ENCODE data around the gene TTYH2.

Gene TTYH2

DNA sequence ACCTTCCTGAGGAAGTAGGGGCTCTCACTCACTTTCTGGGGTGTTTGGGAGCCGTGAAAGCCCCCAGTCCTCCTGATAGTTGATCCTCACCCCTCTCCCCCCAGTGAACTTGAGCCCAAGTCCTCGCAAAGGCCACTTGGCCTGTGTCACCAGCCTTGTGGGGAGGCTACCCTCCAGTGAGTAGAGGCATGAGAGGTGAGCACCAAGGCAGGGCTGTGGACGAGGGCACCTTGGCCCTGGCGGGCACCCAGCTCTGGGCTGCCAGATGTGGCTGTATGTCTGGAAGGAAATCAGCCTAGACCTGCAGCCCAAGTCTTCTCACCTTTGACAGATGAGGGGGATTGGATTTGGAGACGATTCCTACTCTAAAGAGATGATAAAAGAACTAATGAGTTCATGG is 3.1 kb downstream of the TTYH2 start:
- no peak for DNase-seq

DNA sequence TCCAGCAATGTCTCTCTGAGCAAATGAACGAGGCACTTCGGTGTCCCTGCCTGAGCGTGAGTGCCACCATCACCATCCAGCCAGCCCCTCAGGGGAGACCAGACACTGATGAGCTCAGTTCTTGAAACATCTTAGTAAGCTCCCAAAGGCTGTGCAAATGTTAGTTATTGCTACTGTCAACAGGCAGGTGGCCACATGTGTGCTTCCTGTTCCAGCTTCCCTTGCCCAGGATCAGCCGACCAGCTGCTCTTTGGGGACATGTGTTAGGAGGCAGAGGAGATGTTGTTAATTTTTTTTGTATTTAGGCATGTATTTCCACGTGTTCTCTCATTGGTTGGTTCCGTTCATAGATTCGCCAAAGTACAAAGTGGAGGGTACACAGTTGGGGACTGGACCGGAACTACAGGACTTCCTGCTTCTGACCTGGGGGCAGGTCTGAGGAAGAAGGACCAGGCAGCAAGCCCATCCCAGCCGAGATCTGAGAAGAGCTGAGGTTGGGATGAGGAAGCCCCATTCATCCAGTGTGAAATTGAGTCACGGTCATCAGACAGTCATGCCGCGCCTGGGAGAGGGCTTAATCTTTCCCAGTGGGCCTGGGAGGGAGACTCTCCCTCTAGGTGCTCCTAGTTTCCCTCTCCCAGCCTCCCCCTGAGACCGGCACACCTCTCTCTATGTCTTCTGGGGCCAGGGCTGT is 3.8 kb downstream of the TTYH2 start:
- no peak for DNase-seq

DNA sequence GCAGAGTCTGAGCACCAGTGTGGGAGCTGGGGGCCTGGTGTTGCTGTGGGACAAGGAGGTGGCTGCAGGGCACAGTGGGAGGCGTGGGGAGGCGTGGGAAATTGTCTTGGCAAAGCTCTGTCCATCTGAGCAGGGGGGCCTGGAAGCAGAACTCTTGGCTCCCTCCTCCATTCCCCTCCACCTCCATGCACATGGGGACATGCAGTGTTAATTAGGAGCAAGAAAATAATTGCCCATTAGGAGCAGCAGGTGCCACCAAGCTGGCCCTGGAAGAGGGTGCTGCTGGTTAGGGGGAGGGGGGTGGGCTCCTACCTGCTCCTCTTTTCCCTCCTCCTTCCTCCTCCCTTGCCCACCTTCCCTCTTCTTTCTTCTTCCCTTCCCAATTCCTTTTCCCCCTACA is 4.5 kb downstream of the TTYH2 start:
- DNase-seq: no peak

DNA sequence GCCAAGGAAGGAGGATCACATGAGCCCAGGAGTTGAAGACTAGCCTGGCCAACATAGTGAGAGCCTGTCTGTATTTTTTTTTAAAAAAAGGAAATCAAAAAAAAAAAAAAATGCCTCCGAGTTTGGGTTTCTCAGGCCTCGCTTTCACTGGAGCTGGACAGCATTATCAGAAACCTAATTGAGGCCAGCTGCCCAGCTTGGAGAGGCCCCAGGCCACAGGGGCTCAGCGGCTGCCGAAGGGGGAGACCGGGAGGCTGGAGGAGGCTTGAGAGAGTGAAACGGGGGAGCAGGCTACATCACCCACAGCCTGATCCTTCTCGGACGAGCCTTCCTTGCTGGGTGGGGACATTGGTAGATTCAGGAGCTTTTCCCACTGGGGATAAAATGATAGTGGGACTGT is 5.1 kb downstream of the TTYH2 start:
- no peak for DNase-seq

DNA sequence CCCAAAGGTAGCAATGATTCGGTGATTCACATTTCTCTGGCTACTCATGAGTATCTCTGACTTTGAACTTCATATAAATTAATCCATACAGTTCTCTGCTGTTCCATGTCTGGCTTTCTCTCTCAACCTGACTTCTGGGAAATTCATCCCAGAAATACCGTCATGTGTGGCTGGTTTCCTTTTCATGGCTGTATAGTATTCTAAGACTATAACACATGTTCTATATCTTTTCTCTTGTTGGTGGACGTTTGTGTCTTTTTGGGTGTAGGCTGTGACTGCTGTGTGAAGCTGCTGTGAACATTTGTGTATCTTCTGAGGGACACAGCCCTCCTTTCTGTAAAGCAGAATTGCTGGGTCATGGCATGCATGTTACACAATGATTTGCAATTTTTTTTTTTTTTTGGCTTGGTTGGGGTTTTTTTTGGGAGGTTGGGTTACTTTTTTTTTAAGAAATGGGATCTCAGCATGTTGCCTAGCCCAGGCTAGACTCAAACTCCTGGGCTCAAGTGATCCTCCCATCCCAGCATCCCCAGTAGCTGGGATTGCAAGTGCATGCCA is 6.3 kb downstream of the TTYH2 start:
- no peak for DNase-seq

DNA sequence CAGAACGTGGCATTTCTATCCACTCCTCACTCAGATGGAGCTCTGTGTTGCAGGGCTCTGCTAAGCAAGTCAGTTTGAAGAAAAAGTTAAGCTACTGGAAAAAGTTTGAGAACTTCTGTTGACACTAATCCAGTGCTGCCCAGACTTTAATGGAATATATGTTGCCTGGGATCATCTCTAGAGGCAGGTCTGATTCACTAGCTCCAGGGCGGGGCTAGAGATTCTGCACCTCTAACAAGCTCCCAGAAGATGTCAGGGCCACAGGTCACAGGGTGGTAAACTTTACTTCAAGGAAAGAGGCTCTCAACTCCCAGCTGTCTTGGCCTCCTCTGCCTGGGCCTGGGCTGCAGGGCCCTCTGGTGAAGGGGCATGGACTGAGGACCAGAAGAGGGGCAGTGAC is 6.8 kb downstream of the TTYH2 start:
- no peak for DNase-seq

DNA sequence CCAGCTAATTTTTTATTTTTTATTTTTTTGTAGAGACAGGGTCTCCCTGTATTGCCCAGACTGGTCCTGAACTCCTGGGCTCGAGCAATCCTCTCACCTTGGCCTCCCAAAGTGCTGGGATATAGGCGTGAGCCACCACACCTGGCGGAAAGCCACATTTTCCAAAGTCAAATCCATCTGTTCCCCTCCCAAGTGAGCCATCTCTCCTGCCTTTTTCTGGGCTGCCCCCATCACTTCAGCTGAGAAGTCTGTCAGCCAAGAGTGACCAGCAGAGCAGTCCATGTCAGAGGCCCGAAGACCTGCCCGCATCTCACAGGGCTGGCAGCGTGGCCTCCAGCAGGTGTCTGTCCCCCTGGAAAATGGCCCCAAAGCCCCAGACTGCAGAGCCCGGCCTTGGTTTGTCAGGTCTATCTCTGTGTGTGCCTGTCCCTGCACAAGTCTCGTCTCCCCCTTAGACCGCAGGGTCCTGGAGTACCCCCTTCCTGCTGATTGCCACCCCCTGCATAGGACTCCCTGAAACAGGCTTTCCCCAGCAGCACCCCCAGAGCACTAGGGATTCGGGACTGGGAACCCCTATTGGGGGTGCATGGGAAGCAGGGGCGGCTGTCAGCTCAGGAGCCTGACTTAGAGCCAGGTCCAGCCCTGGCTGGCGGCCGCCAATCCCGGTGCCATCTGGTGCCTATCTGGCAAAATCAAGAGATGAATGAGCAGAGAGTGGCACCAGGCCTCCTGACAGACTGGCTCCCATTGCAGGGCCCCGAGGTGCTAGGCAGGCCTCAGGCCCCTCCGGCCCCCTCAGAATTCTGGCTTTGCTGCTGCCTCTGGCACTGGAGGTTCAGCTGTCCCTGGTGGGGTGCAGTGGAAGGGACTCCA is 7.8 kb downstream of the TTYH2 start:
- DNase-seq: no peak

DNA sequence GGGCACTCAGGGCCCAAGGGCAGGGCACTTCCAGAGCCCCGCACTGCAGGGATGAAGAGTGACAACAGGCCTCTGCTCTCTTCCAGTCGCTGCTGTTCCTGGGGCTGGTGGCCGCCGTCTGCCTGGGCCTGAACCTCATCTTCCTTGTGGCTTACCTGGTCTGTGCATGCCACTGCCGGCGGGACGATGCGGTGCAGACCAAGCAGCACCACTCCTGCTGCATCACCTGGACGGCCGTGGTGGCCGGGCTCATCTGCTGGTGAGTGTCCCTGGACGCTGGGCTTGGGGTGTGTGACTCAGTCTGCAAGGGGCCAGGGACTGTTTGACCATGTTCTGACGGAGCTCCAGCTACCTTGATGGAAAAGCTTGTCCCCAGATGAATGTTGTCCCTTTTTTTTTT is 9.0 kb downstream of the TTYH2 start:
- DNase-seq: no peak

DNA sequence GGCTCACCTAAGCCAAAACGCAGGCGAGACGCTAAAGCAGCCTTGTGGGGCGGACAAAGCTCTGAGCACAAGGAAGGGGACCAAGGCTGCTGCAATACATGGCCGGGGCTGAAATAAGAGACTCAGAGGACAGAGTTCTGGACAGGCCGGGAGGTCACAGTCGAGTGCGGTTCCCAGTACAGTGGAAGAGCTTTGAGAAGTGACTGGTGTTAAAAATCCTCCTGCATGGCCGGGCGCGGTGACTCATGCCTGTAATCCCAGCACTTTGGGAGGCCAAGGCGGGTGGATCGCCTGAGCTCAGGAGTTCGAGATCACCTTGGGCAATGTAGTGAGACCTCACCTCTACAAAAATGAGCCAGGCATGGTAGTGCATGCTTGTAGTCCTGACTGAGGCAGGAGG is 10.5 kb downstream of the TTYH2 start:
- no peak for DNase-seq

DNA sequence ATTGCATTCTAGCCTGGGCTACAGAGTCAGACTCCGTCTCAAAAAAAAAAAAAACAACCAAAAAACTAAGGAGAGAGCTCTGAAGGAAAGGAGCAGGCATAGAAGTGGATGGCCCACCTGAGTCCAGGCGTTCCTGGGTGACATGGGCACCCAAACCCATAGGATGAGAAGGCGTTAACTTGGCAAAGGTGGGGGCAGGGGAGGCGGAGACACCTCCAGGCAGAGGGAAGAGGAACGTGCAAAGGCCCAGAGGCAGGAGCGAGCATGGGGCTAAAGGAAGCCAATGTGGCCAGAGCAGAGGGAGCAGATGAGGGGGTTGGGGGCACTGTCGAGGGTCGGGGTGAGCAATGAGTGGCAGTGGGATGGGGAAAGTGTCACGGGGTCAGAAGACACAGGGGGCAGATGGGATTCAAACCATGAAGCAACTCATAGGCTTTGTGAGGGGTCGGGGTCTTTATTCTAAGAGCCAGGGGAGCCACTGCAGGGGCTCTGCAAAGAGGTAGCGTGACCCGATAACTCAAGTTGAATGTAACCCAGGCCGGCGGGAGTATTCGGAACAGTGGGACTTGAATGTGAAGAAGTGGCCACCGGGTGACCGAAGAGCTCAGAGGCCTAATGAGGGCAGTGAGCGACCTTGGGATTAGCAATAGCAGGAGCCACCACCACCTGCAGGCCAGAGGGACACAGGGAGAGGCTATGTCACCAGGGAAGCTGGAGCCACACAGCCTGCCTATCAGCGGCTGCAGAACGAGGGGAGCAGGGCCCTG is 11.8 kb downstream of the TTYH2 start:
- no peak for DNase-seq

DNA sequence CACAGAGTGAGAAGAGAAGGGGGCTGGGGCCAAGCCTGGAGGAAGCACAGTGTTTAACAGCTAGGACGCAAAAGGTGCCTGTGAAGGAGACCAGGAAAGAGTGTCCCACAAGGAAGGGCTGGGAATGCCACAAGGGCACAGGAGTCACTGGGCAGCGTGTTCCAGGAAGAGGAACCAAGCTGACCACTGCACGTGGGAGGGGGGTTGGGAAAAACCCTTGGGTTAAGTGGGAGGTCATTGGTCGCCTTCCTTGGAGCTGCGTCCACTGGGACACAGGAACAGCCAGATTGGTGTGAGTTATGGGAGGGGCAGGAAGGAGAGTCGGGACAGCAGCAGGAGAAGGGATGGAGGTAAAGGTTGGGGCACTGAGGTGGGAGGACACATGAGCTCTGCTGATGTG is 12.9 kb downstream of the TTYH2 start:
- DNase-seq: no peak

DNA sequence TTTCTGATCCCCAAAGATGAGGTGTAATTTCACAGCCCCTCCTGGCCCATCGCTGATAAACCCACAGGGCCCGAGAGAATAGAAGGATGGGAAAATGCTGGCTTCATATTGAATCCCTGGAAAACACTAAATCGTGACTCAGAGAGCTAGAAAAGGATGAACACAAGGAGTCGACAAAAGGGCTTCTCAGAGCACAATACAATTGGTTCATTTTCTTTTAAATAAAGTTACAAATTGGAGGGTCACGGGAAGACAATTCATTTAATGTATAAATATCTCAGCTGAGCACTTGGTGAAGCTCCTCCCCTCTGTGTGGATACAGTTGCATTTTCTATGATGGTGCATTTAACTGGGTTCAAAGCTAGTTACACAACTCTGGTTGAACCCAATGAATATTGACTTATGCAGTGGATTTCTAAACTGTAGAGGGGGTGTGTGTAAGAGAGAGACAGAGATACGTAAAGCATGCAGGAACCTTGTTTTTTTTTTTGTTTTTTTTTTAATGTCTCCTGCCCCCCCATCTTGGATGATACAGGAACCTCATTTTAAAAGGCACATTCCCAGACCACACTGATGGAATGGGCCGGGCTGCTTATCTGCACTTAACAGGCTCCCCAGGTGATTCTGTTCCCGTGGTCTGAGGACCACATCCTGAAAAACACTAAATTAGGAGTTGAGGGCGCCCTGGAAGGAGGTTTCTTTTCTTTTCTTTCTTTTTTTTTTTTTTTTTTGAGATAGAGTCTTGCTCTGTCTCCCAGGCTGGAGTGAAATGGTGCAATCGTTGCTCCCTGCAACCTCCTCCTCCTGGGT is 14.1 kb downstream of the TTYH2 start:
- DNase-seq: no peak

DNA sequence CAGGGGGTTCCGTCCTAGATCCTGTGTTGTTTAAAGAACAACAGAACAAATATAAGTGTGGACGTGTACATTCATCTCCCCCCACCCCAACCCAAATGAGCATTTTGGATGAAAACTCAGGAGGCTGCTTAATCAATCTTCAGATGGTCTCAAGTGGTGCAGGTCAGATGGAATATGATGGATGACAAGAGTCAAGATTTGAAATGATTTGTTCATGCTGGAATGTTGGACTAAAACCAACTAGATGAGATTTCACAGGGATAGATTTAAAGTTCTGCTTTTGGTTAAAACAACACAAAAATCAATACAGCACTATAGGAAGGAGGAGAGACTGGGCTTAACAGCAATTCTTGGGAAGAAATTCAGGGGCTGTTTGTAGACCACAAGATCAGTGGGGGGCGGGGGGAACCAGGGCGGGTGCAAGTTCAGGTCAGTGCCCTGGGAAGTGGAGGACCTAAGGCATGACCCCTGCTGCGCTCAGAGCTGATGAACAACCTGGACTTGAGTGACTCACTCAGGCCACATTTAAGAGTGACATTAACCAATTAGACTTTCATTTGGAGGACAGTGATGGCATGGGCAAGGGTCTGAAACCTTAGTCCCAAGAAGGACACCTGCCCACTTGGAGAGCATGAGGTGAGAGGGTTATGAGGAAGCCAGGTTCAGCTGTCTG is 15.1 kb downstream of the TTYH2 start:
- no peak for DNase-seq

DNA sequence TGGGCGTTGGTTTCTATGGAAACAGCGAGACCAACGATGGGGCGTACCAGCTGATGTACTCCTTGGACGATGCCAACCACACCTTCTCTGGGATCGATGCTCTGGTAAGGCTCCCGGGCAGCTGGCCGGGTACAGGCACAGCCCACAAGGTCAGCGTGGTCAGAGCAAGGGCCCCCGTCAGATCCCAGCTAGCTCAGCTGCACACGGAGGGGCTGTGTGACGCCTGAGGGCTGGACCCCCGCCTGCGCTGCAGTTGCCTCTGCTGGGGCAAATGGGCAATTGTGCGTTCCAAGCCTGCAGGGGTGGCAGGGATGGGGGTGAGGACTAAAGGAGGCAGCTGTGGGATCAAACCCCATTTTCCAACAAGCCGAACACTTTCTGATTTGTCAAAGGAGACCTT is 17.5 kb downstream of the TTYH2 start:
- no peak for DNase-seq

DNA sequence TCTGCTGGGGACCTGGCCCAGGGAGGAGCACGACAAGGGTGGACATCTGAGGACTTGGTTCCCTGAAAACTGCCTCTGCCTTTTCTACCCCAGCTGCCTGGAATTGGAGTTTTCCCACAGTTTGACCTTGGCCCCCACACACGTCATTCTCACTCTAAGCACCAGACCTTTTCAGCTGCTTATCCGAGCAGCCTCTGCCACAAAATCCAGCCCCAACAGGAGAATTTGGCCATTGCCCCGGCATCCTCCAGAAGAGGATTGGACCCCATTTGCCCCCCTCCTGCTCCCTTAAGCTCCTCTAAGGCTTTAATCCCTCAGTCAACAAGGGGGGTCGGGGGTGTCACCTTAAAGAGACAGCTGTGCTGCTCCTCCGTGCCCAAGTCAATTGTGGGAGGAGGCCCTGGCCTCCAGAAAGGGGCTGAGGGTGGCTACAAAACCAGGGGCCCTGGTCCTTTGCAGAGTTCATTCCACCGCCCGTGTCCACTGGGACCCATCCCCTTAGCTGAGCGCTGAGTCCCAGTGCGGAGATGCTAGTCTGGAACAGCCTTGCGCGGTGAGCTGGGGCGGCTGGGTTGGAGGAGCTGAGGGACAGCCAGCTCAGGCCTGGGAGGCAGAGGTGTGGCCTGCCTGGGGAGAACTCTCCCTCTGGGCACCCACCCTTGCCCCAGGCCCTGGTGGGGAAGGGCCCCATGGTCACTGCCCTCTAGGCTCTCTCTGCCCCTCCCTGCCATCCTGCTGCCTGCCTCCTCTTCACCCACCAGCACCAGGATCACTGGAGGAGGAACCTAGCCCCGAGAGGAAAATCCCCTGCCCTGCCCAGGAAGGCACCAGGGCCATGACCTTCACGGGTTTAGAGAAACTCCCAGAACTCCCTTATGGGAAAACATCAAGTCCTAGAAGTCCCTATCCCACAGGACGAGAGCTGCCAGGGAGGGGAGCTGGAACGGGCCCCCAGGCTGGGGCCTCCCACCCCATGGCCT is 18.8 kb downstream of the TTYH2 start:
- DNase-seq: no peak

DNA sequence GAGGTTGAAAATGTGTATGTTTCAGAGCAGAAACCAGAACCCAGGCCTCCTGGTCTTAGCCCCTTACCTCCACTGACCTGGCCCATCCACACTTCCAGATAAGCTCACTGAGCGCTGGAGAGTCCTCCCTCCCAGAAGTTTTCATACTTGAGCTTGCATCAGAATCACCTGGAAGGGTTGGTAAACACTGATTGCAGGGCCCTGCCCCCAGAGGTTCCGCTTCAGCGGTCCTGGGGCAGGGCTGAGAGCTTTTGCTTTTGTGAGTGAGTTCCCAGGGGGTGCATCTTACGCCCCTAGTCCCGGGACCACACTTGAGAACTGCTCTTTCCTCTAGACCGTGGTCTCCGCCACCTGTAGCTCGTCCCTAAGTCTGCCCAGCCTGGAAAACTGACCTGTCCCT is 20.6 kb downstream of the TTYH2 start:
- DNase-seq: no peak

DNA sequence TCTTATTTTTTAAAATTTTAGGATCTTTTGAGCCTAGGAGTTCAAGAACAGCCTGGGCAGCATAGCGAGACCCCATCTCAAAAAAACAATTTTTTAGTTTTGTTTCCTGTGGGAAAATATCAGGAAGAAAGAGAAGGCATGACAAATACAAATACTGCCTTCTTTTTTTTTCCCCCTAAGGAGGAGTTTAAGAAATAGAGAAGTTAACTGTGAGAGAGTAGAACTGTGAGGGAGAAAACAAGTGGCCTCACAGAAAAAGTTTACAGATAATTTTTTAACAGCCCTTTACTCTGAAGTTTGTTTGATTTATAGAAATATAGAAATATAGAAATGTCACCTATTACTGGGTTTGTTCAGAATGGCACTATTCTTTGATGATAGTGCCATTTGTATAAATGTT is 21.1 kb downstream of the TTYH2 start:
- DNase-seq: no peak

DNA sequence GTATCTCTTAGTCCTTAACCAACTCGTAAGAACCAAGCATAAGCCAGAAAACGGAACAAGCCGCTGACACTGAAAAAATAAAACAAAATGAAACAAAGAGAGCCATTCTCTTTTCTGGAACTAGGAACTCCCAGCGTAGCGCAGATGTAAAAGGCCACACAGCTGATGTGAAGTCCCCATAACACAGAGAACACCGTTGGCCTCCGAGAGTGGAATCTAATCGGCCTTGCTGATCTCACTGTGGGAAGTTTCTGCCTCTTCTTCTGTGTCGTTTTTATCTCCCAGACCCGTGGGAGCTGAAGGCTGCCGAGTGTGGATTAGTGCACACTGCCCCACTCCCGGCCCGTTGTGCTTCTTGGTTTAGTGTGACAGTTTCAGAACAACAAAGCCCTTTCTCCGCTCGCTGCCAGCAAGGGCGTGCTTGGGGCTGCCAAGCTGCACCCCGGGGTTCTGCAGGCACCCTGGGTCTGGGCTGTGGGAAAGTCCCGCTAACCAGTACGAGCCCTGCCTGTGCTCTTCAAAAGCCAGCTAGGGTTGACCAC is 21.7 kb downstream of the TTYH2 start:
- DNase-seq: no peak

DNA sequence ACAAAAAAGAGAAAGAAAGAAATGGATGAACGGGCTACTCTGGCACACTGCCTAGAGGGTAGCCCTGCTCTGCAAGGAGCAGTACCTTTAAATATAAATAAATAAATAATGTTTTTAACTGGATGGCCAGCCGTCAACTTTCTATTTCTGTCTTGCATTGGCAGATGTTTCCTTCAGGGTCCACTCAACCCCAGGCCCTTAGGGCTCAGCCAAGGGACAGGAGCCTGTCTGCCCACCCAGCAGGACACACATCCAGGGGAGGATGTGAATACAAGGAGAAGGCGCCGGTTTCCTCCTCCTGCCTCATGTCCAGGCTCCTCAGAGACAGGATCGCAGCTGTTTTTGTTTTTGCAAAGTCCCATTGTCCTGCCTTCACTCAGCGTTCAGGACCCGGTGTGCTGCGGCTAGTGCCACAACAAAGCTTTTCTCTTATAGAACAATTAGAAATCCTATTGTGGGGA is 22.6 kb downstream of the TTYH2 start:
- DNase-seq: no peak

DNA sequence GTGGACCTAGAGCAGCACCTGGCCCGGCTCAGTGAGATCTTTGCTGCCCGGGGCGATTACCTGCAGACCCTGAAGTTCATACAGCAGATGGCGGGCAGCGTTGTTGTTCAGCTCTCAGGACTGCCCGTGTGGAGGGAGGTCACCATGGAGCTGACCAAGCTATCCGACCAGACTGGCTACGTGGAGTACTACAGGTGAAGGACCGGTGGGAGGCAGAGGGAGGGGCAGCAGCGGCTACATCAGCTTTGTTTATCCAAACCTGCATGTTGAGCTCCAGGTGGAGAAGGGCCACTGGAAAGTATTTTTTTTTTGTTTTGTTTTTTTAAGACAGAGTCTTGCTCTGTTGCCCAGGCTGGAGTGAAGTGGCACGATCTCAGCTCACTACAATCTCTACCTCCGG is 23.9 kb downstream of the TTYH2 start:
- DNase-seq: no peak

Data from T-helper 1 cell (primary cell).